Naive B cell (primary cell): ENCODE data around the gene PFN3. TPM values are rescaled to one million over a fixed set of nuclear protein-coding genes. Genes with fewer than 3 reads are reported as not detected.
"Not testable (repeated sequence)": the region's sequence is repeated elsewhere in the genome, so short reads cannot be mapped to it uniquely, and the experiment has no call there.

Source experiments
- ATAC-seq, 2 donors: fragments of 150-1000 bp; cut with Tn5 transposase; 2 replicates each; pipeline ENCODE4 v1.10.0; 2021; ENCODE audit warnings: low read depth in 2 of 2, mild to moderate bottlenecking in 2 of 2, moderate library complexity in 2 of 2
- DNase-seq: peaks from one replicate; pipeline ENCODE4 v3.0.0; 2022
- H3K27ac Mint-ChIP-seq, 6 donors: one replicate each; pipeline ENCODE4 v1.8.0; 2020 to 2022; ENCODE audit warnings: mild to moderate bottlenecking in 6 of 6, mixed read lengths in 6 of 6, moderate library complexity in 5 of 6, inconsistent platforms in 2 of 6
- H3K27me3 Mint-ChIP-seq, 3 donors: one replicate each; pipeline ENCODE4 v1.8.0; 2021 to 2022; ENCODE audit warnings: mixed read lengths in 3 of 3, mild to moderate bottlenecking in 1 of 3
- H3K36me3 Mint-ChIP-seq, 2 donors: one replicate each; pipeline ENCODE4 v1.8.0; 2020 to 2022; ENCODE audit warnings: mixed read lengths in 2 of 2, inconsistent platforms in 1 of 2, mild to moderate bottlenecking in 1 of 2
- H3K4me1 Mint-ChIP-seq, 3 donors: one replicate each; pipeline ENCODE4 v1.8.0; 2020 to 2022; ENCODE audit warnings: mixed read lengths in 3 of 3, inconsistent platforms in 1 of 3, mild to moderate bottlenecking in 1 of 3, moderate library complexity in 1 of 3
- H3K4me3 Mint-ChIP-seq, 8 donors: one replicate each; pipeline ENCODE4 v1.8.0; 2020 to 2022; ENCODE audit warnings: mild to moderate bottlenecking in 8 of 8, mixed read lengths in 8 of 8, moderate library complexity in 8 of 8, inconsistent platforms in 2 of 8
- H3K9me3 Mint-ChIP-seq, 7 donors: one replicate each; pipeline ENCODE4 v1.8.0; 2020 to 2022; ENCODE audit warnings: mixed read lengths in 7 of 7, mild to moderate bottlenecking in 5 of 7, inconsistent platforms in 2 of 7, moderate library complexity in 1 of 7
- polyA plus RNA-seq, 6 donors: library from polyadenylated mRNA; unstranded; fragments of 300-500 nt; fragmentation: Illumina TruSeq; gene quantifications; one replicate each; pipeline ENCODE4 v1.2.3, GENCODE V29; 2021; ENCODE audit warnings: low read depth in 6 of 6

PFN3 gene
- polyA plus RNA-seq, 6 donors from 2014 or later: not detected

DNA sequence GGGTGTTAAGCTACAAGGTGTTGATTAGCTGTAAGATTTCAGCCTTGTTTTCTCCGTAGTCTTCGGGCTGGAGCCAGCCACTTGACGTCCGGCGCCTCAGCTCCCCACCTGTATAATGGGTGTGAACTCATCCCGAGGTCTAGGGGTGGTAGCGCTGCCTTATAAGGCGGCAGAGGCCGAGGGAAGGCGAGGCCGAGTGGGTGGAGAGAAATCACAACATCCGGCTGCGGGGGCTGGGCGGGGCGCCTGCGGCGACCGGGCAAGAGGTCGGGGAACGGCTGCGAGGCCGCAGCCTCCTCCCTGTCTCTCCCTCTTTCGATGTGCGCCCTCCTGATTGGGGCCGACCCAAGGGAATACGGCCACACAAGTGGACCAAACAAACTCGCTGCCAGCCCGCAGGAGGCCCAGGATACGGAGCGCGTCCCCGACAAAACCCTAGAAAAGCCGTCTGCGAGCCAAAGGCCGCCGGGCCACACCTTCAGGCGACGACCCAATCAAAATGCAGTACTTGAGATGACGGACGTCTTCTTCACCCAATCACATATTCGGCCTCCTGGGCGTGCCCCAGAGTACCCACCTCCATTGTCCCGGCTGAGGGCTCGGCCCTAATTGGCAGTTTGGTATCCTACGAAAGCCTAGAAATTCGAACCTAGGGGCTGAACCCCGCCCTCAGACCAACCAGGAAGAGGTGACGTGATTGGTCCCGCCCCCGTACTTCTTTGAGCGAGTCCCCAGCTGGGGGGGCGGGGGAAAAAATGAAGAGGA, 25.5 kb upstream of the PFN3 start:
- Mint-ChIP-seq H3K36me3 (no peaks in the 10 kb centered on the region), H3K4me3 (peak overlapping the region; percentile 83 to 100 (median 92)), H3K9me3 (no peaks in the 10 kb centered on the region), H3K27ac (peak overlapping the region; percentile 96 to 99 (median 98)), H3K4me1 (peaks cover 43 to 52% (median 47%) of the 10 kb centered on the region in 3 donors), H3K27me3 (no peaks in the 10 kb centered on the region)
- peak; percentile 80 to 81 for ATAC-seq
- peak; percentile 100 for DNase-seq

DNA sequence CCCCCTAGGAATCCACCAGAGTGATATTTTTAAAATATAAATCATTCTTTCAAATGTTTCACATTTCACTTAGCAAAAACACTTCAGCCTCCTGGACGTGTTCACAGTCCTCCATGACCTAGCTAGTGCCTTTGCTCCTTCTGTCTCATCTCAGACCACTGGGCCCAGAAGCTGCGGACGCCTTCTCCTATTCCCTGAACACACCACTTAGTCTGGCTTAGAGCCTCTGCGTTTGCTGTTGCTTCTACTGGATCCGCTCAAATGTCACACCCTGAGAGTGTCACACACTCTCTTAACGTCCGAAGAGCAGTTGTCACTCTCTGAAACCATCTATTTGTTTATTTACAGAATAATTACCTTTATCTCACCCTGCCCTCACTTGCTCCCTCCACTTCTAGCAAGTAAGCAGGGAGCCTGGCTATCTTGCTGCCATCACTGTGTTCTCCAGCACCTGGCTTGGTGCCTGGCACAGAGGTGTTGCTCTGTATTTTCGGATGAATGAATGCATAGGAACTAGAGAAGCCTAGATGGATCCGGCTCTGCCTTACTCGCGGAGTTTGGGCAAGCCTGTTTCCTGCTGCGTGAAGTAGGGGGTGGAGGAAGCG, 24.8 kb upstream of the PFN3 start:
- DNase-seq (no peak), ATAC-seq (no peak)
- peak overlapping the region; percentile 83 to 100 (median 92) for H3K4me3 Mint-ChIP-seq
- H3K4me1 Mint-ChIP-seq: peaks cover 36 to 45% (median 40%) of the 10 kb centered on the region in 3 donors
- no peaks in the 10 kb centered on the region for H3K27me3 Mint-ChIP-seq
- H3K36me3 Mint-ChIP-seq: no peaks in the 10 kb centered on the region
- no peaks in the 10 kb centered on the region for H3K9me3 Mint-ChIP-seq
- H3K27ac Mint-ChIP-seq: peak overlapping the region; percentile 91 to 99 (median 98)

DNA sequence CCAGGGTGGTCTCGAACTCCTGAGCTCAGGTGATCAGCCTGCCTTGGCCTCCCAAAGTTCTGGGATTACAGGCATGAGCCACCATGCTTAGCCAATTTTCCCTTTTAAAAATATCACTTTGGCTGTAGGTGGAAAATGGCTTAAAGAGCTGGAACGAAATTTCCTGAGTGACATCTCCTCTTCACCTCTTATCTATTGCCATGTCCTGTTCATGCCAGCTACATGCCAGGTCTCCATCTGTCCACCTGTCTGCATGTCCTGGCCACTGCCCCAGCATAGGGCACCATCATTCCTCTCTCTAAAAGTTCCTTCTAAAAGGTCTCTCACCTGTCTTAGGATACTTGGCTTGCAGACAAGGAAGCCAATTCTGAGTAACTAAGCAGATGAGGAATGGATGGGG, 23.2 kb upstream of the PFN3 start:
- no peak for ATAC-seq
- no peaks in the 10 kb centered on the region for H3K27me3 Mint-ChIP-seq
- no peak for DNase-seq
- H3K9me3 Mint-ChIP-seq: no peaks in the 10 kb centered on the region
- no peak overlapping the region for H3K27ac Mint-ChIP-seq
- peaks cover 21 to 29% (median 24%) of the 10 kb centered on the region in 3 donors for H3K4me1 Mint-ChIP-seq
- H3K36me3 Mint-ChIP-seq: no peaks in the 10 kb centered on the region
- H3K4me3 Mint-ChIP-seq: no peak overlapping the region

DNA sequence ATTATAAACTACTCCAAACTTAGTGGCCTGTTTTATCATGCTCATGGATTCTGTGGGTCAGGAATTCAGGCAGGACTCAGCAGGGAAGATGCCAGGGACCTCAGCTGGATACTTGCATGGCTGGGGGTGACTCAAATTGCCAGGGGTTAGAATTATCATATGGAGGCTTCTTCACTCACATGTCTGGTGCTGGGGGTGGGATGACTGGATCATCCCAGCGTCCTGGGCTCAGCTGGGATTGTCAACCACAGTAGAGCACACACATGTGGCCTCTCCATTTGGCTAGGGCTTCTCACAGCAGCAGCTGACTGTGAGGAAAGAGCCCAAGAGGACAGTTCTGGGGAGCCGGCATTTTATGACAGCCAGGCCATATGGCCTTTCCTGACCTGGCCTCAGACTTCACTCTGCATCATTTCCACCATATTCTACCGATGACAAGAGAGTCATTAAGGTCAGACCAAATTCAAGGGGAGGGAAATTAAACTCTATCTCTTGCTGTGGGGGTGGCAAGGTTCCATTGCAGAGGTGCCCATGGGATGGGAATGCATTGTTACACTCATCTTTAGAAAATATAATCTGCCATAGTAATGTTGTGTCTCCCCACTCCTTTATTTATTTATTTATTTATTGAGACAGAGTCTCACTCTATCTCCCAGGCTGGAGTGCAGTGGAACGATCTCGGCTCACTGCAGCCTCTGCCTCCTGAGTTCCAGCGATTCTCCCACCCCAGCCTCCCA, 20.8 kb upstream of the PFN3 start:
- no peak for DNase-seq
- no peaks in the 10 kb centered on the region for H3K36me3 Mint-ChIP-seq
- H3K4me3 Mint-ChIP-seq: no peak overlapping the region
- peak overlapping the region in 1 of 6 donors; percentile 69 for H3K27ac Mint-ChIP-seq
- no peaks in the 10 kb centered on the region for H3K27me3 Mint-ChIP-seq
- no peaks in the 10 kb centered on the region for H3K9me3 Mint-ChIP-seq
- peaks cover 8 to 13% (median 10%) of the 10 kb centered on the region in 3 donors for H3K4me1 Mint-ChIP-seq
- no peak for ATAC-seq

DNA sequence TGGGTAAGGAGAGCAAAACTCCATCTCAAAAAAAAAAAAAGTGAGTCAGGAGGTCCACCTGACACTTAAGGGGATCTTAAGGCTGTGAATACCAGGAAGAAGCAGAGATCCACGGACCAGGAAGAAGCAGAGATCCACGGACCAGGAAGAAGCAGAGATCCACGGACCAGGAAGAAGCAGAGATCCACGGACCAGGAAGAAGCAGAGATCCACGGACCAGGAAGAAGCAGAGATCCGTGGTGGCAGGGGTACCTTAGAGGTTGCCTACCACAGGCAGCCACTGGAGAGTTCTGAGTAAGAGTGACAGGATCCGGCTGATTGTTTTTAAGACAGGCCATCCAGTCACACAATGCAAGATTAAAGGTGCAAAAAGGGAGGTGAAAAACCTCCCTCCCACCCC, 20.0 kb upstream of the PFN3 start:
- not testable (repeated sequence) for H3K4me1 Mint-ChIP-seq, H3K4me3 Mint-ChIP-seq, DNase-seq, H3K27ac Mint-ChIP-seq, H3K9me3 Mint-ChIP-seq, H3K27me3 Mint-ChIP-seq, H3K36me3 Mint-ChIP-seq, ATAC-seq

DNA sequence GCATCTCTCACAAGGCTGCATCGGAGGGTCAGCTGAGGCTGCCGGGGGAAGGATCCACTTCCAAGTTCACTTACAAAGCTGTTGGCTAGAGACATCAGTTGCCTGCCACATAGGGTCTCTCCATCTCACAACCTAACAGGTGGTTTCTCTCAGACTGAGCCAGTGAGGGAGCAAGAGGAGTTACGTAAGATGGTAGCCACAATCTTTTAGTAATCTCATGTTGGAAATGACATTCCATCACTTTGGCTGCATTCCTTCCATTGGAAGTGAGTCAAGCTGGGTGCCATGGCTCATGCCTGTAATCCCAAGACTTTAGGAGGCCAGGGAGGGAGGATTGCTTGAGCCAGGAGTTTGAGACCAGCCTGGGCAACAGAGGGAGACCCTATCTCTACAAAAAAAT, 18.6 kb upstream of the PFN3 start:
- H3K27ac Mint-ChIP-seq: no peak overlapping the region
- H3K4me1 Mint-ChIP-seq: peaks cover 0 to 4% (median 0%) of the 10 kb centered on the region in 3 donors
- ATAC-seq (no peak), DNase-seq (no peak)
- H3K36me3 Mint-ChIP-seq: no peaks in the 10 kb centered on the region
- H3K27me3 Mint-ChIP-seq: no peaks in the 10 kb centered on the region
- peak overlapping the region in 1 of 8 donors; percentile 42 for H3K4me3 Mint-ChIP-seq
- H3K9me3 Mint-ChIP-seq: no peaks in the 10 kb centered on the region

DNA sequence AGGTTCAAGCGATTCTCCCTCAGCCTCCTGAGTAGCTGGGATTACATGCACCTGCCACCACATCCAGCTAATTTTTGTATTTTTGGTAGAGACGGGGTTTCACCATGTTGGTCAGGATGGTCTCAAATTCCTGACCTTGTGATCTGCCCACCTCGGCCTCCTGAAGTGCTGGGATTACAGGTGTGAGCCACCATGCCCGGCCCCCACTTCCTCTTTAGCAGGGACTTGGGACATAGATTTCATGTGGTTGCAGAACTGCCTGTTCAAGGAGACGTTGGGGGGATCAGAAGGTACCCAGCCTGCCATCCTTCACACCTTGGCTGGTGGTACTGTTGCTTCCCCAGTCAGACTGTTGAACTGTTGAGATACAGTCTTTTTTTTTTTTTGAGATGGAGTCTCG, 16.6 kb upstream of the PFN3 start:
- ATAC-seq, H3K4me3 Mint-ChIP-seq, H3K27ac Mint-ChIP-seq, H3K36me3 Mint-ChIP-seq, H3K9me3 Mint-ChIP-seq, H3K4me1 Mint-ChIP-seq, H3K27me3 Mint-ChIP-seq, DNase-seq: not testable (repeated sequence)

DNA sequence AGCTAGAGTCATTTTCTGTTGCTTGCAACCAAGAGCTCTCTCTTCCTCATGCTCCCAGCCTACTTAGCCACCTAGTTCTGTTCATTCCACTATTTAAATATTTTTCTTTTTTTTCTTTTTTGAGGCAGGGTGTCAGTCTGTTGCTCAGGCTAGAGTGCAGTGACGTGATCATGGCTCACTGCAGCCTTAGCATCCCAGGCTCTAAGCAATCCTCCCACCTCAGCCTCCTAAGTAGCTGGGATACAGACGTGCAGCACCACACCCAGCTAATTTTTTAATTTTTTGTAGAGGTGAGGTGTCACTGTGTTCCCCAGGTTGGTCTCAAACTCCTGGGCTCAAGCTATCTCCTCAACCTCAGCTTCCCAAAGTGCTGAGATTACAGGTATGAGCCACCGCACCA, 14.0 kb upstream of the PFN3 start:
- Mint-ChIP-seq H3K36me3 (no peaks in the 10 kb centered on the region), H3K4me3 (no peak overlapping the region), H3K27me3 (no peaks in the 10 kb centered on the region), H3K27ac (no peak overlapping the region), H3K4me1 (peaks cover 0 to 10% (median 0%) of the 10 kb centered on the region in 3 donors), H3K9me3 (no peaks in the 10 kb centered on the region)
- ATAC-seq (no peak), DNase-seq (no peak)

DNA sequence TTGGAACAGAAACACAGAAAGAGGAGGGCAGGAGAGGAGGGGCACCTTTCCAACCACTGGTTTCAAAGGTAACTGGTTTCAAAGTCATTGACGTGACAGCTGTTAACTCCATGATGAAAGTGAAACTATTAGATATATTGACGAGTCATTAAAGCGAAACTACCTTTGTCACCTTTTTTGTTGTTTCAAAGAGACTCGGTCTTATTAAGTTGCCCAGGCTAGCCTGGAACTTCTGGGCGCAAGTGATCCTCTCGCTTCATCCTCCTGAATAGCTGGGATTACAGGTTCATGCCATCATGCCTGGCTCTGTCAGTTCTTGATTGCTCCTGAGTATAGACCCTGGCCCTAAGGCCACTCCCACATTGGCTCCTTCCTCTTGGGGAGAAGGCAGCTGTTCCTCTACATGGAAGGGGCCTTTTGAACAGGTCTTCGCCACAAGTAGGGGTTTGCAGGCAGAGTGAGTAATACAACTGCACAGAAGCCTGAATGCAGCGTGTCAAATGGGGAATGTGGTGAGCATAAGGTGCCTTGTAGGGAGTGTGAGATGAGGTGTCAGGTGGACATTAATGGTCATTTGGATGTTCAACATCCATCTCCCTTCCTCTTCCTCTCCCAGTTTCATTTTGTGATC, 12.3 kb upstream of the PFN3 start:
- H3K4me1 Mint-ChIP-seq: peaks cover 0 to 10% (median 0%) of the 10 kb centered on the region in 3 donors
- no peak overlapping the region for H3K4me3 Mint-ChIP-seq
- no peaks in the 10 kb centered on the region for H3K27me3 Mint-ChIP-seq
- ATAC-seq (peak in 1 of 2 donors; percentile 27), DNase-seq (no peak)
- no peaks in the 10 kb centered on the region for H3K36me3 Mint-ChIP-seq
- H3K27ac Mint-ChIP-seq: peak overlapping the region in 1 of 6 donors; percentile 80
- no peaks in the 10 kb centered on the region for H3K9me3 Mint-ChIP-seq

DNA sequence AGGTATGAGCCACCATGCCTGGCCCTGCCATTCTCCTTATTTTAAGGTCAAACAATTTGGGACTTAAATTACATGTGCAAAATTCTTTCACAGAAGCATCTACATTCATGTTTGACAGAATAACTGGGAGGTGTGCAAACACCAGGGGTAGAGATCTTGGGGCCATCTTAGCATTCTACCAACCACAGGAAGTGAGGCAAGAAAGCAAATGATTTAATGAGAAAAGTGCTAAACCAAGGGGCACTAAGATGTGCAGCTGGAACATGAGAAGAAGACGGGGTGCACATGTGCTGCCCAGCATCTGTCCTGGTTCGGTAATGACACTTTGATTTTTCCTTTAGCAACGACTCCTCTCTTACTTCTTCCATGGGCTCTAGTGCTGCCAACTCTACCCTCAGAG, 10.1 kb upstream of the PFN3 start:
- no peaks in the 10 kb centered on the region for H3K36me3 Mint-ChIP-seq
- peaks cover 6 to 24% (median 13%) of the 10 kb centered on the region in 3 donors for H3K4me1 Mint-ChIP-seq
- DNase-seq (no peak), ATAC-seq (no peak)
- H3K27me3 Mint-ChIP-seq: no peaks in the 10 kb centered on the region
- H3K9me3 Mint-ChIP-seq: no peaks in the 10 kb centered on the region
- H3K4me3 Mint-ChIP-seq: no peak overlapping the region
- H3K27ac Mint-ChIP-seq: peak overlapping the region in 1 of 6 donors; percentile 24

DNA sequence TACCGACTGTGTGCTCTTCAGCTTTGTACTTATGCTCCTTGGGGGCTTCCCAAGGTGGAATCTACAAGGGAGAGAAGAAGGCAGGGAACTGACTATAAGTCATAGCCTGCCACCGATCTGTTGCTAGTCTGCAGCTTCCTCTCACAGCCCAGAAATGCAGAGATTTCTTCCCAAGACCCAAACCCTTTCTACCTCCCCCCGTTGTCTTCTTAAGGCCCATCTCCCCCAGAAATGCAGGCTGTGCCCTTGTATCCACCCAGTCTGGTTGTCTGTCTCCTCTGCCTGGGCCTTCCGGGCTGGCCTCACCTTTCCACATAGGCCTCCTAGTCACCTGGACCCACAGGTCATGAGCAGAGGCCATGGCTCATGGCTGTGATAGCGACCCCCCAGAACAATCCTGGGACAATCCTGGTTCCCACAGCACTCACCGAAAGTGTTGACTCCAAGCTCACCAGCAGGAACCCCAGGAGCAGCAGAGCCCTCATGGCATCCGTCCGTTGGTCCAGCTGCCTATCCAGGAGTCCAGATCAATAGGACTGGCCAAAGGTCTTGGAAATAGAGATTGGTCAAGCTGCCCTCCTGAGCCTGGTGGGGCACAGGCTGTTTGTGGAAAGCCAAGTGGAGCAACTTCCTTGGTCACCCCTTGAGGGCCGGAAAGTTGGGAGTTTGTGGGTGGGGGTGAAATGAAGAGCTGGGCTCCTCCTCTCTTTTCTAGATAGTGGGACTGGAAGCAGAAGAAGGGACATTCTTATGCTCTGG, 8.8 kb upstream of the PFN3 start, which contains the start of gene F12:
Gene F12, minus strand, starts transcription at position 522 of the 759 bp plus-strand sequence. Its CDS starts 37 bp downstream, at position 485.
- no peak for ATAC-seq
- no peaks in the 10 kb centered on the region for H3K9me3 Mint-ChIP-seq

DNA sequence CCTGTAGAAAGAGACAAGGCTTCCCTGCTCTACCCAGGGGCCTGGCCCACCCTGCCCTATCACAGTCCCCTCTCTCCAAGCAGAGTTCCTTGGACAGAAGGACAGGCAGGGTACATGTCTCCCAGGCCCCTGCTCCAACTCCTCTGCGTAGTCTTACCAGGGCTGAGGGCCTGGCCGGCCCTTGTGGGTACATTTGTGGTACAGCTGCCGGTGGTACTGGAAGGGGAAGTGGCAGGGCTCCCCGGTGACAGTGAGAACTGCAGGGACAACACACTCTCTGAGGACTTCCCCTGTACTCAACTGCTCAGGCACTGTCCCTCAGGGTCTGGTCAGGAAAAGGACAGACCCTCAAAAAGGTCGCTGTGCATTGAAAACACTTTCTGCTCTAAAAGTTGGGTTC, 5.3 kb upstream of the PFN3 start:
- Mint-ChIP-seq H3K9me3 (no peaks in the 10 kb centered on the region), H3K27me3 (peaks cover 8 to 25% (median 10%) of the 10 kb centered on the region in 3 donors), H3K36me3 (no peaks in the 10 kb centered on the region), H3K4me3 (peak overlapping the region; percentile 57 to 80 (median 66)), H3K4me1 (peaks cover 32 to 47% (median 46%) of the 10 kb centered on the region in 3 donors), H3K27ac (peak overlapping the region; percentile 33 to 91 (median 85))
- ATAC-seq (peak; percentile 46 to 51), DNase-seq (peak; percentile 64)

More for the DNA sequence above, 8.8 kb upstream of the PFN3 start, which contains the start of gene F12:
- Mint-ChIP-seq H3K4me1 (peaks cover 18 to 31% (median 25%) of the 10 kb centered on the region in 3 donors), H3K4me3 (peak within 1 kb of the TSS in 1 of 8 donors; percentile 63), H3K27me3 (no peaks in the 10 kb centered on the region), H3K36me3 (no peaks in the 10 kb centered on the region), H3K27ac (peak within 1 kb of the TSS in 2 of 6 donors; percentile 20 to 24)
- no peak for DNase-seq
